Breast epithelium (tissue), 3 donors: ENCODE results near the gene KLHL42.

Experiments used
- CTCF ChIP-seq, 3 donors: fragments of 450-650 bp; IDR thresholded peaks; one replicate each; pipeline ENCODE4 v1.5.1; 2016 to 2017; ENCODE audit warnings: antibody characterized with exemption in 3 of 3, mild to moderate bottlenecking in 3 of 3, moderate library complexity in 3 of 3
- POLR2A ChIP-seq: fragments of 450-650 bp; IDR thresholded peaks from one replicate; pipeline ENCODE4 v1.6.1; 2016; ENCODE audit warnings: antibody characterized with exemption, mild to moderate bottlenecking, moderate library complexity
- POLR2AphosphoS5 ChIP-seq, 3 donors: sonication (generic); formaldehyde crosslinking; IDR thresholded peaks; one replicate each; pipeline ENCODE4 v1.6.1; 2017; ENCODE audit warnings: antibody characterized with exemption in 3 of 3

- TF ChIP-seq POLR2AphosphoS5 (IDR thresholded peaks at IDR 0.05) (no peak), CTCF (IDR thresholded peaks at IDR 0.05) (no peak), POLR2A (no peak)
Observed at GRCh38 chr12:27852117-27852516, 72.1 kb downstream of the KLHL42 start.
